Activated CD4-positive, CD25-positive, alpha-beta regulatory T cell treated with anti-CD3 and anti-CD28 coated beads, Interleukin-2, amount 50 U/mL, for 72 hours (primary cell): ENCODE data around the gene AKT1.
"Not testable (repeated sequence)": the region's sequence is repeated elsewhere in the genome, so short reads cannot be mapped to it uniquely, and the experiment has no call there.

Experiments used
- DNase-seq: peaks from one replicate; pipeline ENCODE4 v3.0.0; 2021

Gene AKT1

GRCh38 chr14:104751539-104752422 is 43.8 kb downstream of the AKT1 start:
- no peak for DNase-seq

GRCh38 chr14:104750753-104751057 is 44.8 kb downstream of the AKT1 start:
- not testable (repeated sequence) for DNase-seq

- DNase-seq = no peak
Measured at GRCh38 chr14:104750056-104750752, 45.3 kb downstream of the AKT1 start.

GRCh38 chr14:104749111-104749649 is 46.4 kb downstream of the AKT1 start:
- no peak for DNase-seq

- no peak for DNase-seq
Measured at GRCh38 chr14:104747876-104748275, 47.7 kb downstream of the AKT1 start.

- no peak for DNase-seq
Measured at GRCh38 chr14:104746934-104747481, 48.5 kb downstream of the AKT1 start.

- no peak for DNase-seq
Measured at GRCh38 chr14:104746071-104746545, 49.4 kb downstream of the AKT1 start.

GRCh38 chr14:104745431-104745830 is 50.1 kb downstream of the AKT1 start:
- no peak for DNase-seq

GRCh38 chr14:104744484-104744883 is 51.1 kb downstream of the AKT1 start:
- no peak for DNase-seq

- no peak for DNase-seq
Measured at GRCh38 chr14:104743461-104744380, 51.8 kb downstream of the AKT1 start.

GRCh38 chr14:104742586-104743455 is 52.7 kb downstream of the AKT1 start:
- DNase-seq = no peak

- no peak for DNase-seq
Measured at GRCh38 chr14:104741803-104742251, 53.7 kb downstream of the AKT1 start.

- DNase-seq = no peak
Measured at GRCh38 chr14:104741108-104741802, 54.3 kb downstream of the AKT1 start.

GRCh38 chr14:104739546-104740516 is 55.7 kb downstream of the AKT1 start:
- DNase-seq = no peak

- no peak for DNase-seq
Measured at GRCh38 chr14:104739026-104739425, 56.5 kb downstream of the AKT1 start.

GRCh38 chr14:104738375-104739019 is 57.1 kb downstream of the AKT1 start:
- no peak for DNase-seq

GRCh38 chr14:104735830-104736642 is 59.5 kb downstream of the AKT1 start:
- no peak for DNase-seq
